Retina (tissue), 1 donor: ENCODE results near the gene CIB4.

ENCODE experiments used
- DNase-seq: peaks from one replicate; pipeline ENCODE4 v3.0.0-alpha.2; 2016

Gene CIB4

DNA sequence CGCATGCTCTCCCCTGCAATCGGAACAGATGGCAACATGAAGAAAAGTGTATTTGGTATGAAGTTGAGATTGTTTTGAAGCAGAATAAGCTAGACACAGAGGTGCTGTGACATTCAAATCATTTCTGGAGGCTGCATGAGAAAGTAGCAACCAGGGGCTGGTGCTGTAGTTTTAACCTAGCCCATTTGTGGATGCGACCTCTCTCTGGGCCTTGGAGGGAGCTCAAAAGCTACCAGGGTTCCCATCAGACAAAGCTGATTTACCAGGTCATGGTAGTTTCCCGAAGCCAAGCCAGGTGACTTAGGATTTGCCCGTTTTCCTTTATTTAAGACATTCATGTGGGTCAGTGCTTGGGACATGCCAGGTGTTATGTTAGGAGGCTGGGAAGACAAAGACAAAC, 77.5 kb downstream of the CIB4 start:
- DNase-seq = no peak

DNA sequence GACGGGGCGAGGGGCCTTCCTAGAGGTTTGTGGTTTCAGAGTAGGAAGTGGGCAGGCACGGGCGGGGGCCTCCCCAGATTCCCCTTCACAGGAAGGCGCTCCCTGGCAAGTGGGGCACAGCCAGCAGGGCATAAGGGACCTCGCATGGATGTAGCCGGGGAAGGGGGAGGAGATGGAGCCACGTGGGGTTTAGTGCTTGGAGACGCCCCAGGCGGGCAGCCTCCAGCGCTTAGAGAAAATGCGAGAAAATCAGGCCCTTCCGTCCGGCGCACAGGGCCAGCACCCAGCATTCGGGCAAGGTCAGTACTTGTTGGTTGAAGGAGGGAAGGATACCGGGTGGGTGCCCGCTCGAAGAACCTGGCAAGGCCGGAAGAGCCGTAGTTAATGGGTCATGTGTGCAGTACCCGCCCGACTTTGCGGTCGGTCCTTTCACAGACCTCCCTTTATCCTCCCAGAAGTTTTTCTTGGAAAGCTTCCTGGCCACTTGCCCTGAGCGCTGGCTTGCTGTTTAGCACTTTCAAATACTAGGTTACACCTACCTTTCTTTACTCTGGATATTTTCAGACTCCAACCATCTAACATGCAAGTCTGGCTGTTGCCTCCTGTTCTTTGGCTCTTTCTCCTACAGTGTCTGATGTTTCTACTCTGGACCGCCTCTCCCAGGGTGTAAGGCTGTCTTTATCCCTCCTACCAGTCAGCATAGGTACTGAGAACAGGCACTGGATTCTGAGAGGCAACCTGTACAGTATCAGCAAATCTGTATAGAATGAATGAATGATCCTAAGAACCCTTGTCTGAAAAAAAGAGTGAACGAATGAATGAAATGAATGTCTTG, 78.1 kb downstream of the CIB4 start:
- peak; percentile 64 for DNase-seq

DNA sequence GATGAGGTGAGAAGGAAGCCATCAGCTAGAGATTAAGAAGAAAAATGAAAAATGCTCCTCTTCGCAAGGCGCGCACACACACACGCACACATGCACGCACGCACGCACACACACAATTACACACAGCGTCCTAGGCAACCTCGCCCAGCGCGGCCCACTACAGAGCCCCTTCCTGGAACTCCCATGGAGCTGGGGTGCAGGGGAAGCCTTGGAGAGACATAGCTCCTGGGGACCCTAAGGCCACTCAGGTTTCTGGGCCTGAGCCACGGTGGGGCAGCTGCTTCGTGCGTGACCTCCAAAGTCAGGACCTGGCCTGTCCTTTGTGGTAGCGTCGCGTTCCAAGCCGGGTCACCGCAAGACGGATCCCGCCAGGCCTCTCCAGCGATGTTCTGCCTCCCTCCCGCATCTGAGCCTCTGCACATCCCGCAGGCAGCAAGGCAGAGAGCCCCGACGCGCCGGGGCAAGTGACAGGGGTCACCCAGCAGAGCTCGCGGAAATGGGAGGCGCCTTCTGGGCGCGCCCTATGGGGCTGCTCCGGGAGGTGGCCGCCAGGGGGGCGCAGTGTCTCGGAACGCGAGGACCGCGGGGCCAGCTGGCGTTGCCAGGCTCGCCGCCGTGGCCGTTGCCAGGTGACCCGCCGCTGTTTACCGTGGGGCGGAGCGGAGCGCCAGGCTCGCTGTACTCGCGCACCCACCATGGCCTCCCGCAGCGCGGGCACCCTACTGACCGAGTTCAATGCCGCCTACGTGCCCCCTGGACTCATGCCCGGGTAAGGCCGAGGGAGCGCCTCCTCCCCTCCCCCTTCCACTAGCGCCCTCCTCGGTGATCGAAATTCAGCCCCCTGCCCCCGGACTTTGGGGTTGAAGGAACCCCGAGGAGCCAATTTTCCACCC, 79.0 kb downstream of the CIB4 start:
- DNase-seq = peak; percentile 83

DNA sequence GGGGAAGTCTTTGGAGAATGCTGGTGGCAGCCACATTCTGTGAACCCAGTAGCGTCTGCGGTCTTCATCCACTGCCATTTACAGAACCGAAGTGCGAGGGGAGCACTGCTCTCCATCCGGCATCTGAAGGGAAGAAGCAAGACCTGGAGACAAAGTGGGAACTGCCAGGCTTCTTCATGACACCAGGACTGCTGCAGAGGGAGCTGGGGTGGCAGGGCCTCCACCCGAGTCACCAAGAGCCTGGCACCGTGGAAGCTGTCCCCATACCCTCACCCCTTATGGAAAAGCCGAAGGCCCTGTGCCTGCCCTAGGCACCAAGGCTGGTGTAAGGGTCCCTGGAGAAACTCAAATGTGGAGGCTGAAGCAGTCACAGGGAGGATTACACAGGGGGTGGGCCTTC, 79.8 kb downstream of the CIB4 start:
- DNase-seq = no peak

DNA sequence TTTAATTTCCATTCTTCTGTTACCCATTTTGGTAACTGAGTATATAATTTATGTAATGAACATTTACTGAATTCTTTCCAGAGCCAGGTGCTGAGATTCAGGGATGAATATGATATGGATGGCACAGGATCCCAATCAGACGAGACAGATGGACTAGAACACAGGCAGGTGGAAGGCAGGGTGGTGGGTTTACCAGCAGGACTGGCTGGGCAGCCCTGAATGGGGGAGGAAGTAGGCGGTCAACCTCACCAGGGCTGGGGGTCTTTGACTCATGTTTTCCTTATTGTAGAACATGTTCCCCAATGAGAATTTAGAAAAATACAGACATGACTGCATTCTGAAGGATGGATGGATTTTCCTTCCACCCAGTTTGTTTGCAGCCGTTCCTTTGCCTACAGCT, 80.3 kb downstream of the CIB4 start:
- DNase-seq = no peak

DNA sequence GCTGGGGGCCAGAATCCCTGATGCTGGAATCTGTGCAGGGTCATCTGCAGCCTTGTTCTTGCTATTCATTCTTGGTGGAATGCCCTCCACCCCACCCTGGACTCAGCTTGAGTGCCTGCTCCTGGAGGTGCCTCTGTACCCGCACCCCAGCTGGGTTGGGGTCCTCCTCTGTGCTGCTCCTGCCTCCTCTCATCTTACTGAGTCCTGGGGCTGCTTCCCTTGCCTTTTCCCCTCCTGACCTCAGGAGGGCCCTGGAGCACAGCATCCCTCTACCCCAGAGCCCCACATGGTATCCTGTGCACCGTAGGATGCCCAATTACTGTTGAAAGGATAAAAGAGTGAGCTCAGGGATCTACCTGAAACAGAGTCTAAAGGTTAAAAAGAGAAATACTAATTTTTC, 81.6 kb downstream of the CIB4 start:
- no peak for DNase-seq

DNA sequence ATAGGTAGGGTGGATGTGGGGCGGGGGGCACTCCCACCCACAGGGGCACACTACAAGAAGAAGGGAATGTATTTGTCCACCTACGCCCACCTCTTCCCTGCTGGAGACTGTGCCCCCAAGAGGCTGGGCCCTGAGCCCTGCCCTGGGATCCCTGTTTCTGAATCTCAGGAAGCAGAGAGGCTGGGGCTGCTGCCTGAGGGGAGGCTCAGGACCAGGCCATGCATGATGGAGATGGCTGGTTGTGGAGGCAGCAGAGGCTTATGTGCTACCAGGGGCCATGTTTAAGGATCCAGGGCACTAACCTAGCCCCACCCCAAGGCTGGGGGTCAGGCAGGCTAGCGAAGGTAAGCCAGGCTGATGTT, 82.1 kb downstream of the CIB4 start:
- DNase-seq = no peak

DNA sequence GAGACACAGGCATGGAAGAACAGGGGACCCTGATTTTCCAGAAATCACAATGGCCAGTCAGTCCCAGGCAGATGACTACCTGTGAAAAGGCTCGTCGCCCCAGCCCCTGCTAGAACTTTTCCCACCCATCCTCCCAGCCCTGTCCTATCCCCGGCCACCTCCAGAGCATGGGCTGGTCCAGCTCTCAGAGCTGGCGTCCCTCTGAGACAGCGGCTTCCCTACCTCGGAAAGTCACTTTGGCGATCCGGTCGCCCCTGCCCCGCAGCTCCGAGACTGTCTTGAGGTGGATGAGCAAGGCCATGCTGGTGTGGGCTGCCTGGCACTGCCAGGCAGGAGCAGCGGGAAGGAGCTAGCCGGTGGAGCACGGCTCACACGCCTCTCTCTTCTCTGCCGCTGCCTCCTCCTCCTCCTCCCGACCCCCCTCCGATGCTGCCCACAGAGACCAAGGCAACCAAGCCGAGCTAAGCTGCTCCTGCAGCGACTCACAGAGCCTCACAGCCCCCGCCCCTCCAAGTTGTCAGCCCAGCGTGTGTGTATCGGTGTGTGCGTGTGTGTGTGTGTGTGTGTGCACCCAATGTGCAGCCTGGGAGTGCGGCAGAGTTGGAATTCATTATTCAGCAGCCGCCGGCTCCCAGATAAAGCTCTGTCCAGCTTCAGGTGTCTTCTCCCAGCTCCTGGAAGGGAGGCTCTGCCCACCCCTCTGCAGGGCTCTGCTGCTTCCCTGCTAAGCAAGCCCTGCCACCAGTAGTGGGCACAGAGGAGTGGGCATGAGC, 82.7 kb downstream of the CIB4 start:
- DNase-seq = peak; percentile 74

DNA sequence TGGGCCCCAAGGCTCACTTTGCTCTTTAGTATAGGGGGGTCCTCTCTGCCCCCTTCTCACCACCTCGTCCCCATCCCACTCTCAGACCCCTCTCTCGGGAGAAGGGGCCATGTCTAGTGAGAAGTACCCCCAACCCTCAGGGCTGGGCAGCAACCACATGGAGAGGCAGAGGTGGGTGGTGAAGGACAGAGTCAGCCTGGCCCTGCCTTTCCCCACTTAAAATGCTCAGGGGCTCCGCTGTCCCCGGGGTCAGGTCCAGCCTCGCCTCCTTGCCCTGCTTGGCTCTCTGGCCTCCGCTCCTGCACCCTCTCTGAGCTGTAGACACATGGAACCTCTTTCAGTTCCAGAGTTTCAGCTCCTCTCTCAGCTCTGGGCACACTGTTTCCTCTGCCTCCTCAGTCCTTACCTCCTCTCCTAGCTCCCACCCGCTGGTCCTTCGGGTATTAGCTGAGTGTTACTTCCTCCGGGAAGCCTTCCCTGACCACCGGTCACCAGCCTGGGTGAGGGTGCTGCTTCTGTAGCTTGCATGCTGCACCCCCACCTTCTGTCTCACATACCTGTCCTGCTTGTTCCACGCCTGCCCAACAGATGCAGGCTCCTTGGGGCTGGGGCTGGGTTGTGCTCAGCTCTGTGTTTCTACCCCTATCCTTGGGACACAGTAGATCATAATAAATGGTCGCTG, 83.8 kb downstream of the CIB4 start:
- DNase-seq = no peak

DNA sequence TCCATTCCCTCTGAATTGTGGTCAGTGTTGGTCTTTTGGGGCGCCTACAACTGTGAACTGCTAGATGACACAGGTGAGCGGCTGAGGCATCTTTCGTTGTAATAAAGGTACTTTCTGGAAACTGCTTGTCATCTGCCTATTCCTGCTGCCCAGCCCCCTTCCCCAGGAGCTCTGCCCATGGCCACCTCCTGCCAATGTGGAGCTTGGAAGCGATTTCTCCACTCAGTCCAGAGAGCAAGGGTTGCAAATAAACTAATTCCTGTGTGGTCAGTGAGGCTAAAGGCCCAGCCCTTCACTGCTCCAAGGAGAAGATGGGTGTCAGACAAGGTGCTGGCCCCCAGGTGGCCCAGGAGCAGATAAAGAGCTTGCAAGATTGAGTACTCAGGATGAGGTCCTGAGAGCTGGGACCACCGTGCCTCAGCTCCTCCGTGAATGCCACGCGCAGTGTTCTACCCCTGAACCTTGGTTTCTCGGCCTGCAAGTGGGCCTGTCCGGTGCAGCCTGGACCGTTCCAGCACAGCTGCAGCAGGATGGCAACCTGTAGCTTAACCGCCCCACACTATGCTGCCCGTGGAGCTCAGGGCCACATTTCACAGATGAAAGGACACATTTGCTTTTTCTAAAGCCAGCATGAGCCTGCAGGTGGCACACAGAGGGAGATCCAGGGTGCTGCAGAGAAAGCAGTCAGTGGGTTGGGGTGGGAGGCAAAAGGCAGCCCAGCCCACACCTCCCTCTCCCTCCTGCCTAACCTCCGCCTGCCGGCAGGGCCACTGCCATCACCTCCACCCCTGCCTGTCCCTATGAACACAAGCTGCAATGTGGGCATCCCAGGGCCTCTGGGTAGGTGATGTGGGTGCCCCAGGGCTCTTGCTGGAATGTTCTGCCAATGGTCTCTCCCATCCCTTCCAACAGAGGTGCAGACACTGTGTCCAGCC, 84.6 kb downstream of the CIB4 start:
- DNase-seq = no peak

DNA sequence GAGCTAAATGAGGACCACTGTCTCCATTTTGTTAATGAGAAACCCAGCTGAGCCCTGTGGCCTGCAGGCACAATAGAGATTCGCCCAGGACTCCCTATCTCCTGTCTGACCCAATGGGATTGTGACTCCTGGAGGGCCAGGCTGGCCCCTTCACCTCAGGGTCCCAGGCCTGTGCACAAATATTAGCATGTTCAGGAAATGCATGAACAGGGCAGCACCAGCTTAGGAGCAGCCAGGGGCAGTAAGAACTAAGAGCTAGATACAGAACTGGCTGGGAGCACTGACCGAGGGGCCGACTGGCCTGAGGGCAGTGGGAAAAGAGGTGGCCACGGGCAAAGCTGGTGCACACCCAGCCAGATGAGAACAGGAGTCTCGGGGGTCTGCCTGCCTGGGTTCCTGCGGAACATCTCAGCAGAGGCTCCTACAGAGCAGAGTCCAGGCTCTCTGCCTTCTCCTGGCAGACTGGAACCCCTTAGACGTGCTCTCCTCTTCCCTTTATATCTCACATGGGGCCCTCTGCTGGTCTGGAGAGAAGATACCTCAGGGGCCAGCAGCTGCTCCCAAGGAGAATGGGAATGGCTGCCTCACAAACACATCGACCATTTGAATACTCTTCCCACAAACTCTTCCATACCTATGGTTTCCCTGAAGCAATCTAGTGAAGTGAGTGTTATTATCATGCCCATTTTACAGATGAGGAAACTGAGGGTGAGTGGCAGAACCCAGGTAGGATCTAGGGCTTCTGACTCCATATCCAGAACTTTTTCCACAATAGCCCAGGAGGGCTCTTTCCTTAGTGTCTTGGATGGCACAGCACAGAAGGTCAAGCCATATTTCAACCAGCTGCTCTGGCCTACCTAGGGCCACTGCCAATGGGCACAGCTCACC, 85.7 kb downstream of the CIB4 start:
- no peak for DNase-seq

DNA sequence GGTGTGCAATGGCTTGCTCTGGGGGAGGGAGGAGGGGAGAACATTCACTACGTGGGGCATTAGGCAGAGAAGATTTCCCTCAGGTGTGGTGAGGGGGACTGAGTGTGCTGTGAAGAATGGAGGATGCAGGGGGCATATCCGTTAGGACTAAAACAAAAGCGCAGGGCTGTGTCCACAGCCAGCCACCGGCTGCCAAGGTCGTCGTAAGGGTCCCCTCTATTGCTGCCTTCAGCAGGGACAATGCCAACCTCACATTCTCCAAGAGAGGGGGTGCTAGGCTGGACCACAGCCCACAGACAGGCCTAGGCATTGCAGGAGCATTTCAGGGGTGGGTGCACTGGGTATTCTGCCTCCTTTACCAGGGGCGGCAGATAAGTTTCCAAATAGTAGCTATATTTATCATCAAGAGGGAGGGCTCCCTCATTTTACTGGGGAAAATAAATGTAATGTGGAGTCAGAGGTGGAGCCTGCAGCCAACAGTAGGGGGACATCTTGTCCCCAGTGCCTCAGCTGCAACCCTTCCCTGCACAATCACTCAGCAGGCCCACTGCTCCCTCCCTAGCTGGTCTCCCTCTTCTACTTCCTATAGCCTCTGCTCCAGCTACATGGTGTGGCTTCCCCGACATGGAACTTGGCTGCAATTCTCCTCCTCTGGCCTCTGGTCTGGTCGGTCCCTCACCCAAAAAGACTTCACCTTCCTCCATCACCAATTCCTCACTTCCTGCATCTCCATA, 88.4 kb downstream of the CIB4 start:
- DNase-seq = no peak

DNA sequence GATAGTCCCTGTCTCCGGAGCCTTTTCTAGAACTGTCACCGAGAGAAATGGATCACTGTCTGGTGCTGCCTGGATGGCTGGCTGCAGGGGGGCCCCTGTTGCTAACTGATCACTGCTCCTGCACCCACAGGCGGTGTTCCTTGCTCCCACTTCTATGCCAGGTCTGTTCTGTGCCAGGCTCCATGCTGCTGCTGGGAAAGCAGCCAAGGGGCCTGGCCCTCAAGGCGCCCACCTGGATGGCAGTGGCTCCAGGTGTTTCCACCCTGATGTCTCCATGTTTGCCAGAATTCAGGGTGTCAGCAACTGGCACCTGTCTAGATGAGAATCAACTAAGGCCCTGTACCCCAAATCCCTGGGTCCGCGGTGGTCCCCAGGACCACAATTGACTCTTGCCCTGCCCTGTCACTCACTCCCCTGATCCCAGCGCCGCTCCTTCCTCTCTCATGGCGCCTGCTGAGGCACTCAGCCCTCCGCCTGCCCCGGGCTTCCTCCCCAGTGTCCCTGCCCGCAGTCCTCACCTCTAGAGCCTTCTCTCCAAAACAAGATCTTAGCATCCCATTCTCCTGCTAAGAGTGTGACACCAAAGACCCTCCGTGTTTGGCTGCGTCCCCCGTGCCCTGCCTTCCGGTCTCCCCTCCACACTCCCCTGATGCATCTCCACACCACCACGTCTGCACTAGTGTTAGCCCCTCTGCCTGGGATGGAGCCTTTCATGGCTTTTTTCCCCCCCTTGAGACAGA, 90.7 kb downstream of the CIB4 start:
- no peak for DNase-seq

DNA sequence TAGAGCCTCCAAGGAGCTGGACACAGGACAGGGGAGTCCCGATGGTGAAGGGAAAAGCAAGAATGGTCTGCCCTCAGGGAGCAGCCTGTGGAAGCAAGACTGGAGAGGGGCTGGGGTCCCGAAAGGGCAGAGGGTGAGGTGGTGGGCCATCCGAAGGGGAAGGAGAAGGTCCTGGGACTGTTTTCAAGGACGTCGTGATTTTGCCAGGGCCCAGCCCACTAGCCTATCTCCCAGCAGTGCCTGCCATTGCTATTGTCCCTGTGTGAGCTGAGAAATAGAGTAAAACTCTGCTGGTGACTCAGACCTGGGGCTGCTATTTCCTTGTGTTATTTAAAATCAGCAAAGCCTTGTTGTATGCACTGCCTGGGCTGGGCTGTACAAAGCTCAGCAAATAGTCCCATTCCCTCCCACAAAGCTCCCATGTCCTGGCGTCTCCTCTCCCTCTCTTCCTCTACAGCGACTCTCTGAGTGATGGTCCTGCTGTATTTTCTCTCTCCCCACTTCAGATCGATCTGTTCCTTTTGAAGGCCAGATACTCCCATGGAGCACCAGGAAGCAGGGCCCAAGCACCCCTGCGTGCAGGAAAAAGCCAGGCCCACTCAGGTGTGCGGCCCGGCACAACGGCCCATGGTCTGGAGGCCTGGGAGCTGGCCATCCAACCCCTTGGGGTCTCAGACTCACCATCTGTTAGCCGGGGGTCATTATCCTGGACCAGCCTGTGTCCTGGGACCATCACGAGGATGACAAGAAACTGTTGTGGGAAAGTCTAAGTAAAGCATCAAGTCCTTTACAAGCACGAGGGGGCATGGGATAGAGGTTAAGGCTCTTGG, 98.3 kb downstream of the CIB4 start:
- no peak for DNase-seq

DNA sequence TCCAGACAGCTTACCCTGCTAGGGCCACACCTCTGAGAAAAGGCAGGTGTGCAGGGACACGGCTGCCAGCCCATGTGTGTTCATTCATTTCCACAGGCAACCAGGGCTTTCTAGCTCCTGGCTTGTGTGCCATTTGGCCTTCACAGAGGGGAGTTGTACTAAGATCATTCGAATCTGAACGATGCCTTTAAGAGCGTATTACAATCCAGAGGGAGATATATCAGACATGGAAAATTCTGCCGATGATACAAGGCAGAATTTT, 99.0 kb downstream of the CIB4 start:
- no peak for DNase-seq

DNA sequence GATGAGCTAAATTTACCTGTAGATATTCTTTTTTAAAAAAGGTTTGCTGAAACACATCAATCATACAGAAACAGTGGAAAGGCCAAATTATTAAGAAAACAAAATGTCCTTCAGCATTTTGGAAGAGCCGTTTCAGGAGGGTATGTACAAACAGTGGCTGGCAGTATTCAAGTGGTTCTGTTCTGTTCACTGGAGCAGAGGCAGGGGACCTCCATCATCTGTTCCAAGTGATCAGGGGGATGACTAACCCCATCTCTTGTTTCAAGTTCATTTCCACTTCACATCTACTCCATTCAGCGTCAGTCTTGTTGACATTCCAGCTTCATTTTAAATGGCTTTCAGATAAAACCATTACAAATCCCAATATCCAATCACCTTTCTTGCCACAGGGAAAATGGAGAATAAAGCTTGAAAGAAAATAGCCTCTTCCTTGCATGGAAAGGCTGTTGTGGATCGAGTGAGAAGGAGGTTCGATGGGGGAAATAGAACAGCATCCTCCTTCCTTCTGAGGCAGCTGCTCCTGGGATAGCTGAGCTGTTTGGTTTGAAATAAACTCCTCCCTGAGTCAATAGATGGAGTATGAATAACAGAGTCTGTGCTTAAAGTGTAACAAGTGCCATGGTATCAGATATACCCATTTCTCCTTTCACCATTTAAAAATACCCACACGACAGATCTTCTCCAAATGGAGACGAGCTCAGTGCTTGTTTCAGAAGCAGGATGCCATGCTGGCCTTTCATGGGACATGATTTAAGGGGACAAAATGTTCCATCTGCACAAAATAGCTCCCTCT, 99.6 kb downstream of the CIB4 start:
- no peak for DNase-seq

DNA sequence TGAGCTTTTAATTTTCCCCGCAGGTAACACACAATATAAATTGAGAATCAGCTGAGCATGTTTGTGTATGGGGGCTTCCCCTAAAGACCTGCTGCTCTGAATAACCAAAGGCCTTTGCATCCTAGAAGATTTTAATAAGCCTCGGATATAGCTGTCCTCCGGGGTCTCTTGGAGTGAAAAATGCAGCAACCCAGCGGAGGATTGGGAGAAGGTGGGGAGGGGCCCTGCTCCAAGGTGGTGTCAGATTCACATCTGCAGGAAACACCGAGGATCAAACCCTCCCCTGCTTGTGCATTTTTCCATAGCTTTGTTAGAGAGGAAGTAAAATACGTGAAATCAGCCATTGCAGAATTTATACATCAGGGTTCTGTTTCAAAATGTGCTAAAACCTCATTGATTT, 100.2 kb downstream of the CIB4 start:
- no peak for DNase-seq

DNA sequence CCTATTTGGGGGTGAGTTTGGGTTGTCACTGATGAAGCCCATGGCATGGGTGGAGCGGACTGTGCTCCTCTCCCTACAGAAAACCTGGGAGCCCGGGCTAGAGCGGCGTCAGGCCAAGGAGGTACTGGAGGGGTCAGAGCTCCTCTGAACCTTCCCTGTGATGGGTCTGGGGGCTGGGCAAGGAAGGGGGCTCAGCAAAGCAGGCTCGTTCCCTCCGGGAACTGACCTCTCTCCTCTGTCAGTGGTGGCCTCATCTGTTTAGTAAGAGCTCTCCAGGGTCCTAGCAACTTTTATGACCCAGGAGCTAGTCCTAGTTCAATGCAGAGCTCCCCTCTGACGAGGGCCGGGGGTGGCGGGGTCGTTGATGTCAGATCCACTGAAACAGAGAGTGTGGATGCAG, 100.9 kb downstream of the CIB4 start:
- no peak for DNase-seq
